ENCODE results near the gene SLC1A3.
"Not testable (repeated sequence)": the region's sequence is repeated elsewhere in the genome, so short reads cannot be mapped to it uniquely, and the experiment has no call there.

Gene SLC1A3

DNA sequence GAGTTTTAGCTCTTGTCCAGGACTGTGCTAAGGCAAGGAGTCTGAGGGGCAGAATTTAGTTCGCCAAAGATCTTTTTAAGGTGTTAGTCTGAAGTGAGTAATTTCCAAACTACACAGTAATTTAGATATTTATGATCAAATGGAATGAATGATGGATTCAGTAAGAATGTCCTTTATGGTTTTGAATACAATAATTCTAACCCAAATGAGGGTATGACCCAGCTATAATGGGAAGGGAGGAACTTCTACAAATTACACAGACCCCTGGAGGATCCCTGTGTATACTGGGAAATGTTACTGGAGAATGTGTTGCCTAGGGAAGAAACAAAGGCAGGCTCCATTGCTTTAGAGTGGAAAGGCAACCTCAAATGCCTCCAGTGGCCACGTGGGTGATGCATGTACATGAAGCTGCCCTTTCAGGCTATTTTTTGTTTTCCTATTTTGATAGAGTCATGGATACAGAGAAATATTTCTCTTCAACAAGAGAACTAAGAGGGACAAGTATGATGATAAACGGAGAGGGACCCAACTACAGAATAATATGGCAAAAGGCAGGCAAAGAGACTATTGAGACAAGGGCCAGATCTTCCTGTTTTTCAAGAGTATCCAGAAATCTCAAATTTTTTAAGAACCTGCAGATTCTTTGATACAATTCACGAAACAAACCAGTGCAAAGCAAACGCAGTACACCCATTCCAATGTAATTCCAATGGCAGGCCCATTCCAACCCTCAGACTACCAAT, 25.4 kb downstream of the SLC1A3 start:
- peak in 1 of 2 donors; percentile 20 for ATAC-seq

DNA sequence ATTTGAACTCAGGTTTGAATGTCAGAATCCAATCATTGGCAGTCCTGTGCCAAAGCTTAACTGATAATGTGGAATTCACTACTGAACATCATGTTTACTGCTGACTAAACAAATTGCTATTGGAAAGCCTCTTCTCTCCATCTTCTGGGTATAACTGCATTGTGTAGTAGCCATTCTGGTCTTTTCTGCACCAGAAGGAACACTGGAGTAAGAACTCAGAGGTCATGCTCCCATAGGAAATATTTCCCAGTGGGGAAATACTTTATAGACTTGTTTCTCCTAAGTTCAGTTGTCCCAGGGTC, 25.9 kb downstream of the SLC1A3 start:
- ATAC-seq: no peak

DNA sequence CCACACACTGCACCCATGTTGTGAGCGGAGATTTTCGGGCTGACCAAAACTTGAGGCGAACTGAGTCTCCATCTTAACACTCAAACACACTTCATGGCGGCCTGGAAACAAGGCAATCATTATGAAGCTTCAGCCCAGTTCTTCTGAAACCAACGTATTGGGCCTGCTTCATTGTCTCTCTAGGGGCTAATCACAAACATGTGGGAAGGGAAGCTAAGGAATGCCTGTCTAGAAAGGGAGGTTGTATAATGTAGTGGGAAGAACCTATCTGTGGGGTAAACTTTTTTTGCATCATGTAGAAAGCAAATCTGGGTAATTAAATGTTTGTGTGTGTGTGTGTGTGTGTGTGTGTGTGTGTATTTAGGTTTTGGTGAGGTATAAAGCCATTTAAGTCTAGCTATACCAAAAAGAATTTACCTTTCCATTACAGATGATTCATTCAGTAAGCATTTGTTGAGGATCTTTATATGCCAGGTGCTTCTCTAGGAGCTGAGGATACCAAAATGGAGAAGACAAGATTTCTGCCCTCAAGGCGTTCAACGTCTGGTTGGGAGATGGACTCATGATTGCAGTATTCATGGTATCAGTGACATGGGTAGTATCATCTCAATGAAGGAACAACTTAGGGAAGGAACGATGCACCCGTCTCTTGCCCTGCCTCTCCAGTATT, 29.4 kb downstream of the SLC1A3 start:
- ATAC-seq: no peak

DNA sequence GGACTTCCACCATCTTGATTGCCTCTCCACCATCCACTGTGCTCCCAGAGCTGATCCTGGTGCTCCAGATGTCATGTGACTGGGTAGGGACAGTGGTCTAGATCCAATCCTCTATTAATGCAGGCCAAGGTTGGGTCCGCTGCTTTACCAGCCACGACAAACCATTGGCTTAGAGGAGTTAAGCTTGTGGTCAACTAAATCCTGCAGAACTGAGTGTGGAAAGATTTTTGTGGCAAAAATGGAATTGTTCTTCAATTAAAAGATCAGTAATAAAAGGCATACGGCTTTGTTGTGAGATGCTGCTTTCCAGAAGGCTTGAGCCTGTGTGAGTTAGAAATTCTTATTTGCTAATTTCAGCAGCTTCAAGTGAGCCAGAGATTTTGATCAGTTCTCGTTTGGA, 30.7 kb downstream of the SLC1A3 start:
- no peak for ATAC-seq

DNA sequence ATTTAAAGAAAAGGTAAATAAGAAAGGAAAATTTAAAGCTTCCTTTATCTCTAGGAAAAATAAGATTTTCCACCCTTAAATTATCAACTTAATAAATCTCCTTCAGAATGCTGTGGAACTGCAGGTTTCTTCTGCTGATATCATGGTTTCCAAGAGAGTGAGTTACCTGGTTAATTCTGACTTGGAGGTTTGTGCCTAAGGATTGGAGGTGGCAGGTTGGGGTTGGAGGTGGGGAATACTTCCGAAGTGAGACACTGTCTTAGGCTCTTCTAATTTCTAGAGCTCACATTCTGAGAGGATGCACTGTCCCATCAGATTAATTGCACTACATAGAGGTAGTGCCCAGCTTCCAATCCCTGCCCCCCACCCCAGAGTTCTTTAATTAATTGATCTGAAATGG, 31.1 kb downstream of the SLC1A3 start:
- no peak for ATAC-seq

DNA sequence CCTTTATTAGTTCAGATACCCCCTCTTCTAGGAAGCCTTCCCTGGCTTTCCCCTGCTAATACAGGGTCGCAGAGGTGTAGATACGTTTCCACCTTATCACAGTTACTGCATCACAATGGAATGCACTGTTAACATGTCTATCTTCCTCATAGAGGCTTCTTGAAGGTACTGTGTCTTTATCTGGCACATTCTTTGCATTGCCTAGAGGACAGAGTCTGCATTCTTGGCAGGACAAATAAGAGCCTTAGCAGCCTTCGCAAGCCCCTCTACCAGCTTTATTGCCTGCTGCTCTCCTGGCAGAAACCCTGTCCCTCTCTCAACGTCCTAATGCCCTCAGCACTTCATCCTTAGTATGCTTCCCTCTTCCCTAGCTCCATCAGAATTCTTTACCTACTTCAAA, 31.6 kb downstream of the SLC1A3 start:
- ATAC-seq: no peak

DNA sequence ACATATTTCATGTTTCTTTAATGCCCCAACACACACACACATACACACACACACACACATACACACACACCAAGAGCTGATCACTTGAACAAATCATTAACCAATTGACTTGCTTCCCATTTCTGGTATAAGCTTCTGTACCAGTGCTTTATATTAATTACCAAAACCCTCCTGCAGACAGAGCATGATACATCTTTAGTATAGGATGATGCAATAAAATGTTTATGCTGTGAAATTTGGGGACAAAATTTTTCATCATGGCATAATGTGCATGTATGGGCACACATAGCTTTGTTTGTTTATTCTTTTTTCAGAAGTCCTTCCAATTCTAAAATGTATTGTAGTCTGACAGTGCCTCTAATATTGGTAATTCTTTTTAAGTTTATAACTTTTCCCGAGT, 34.5 kb downstream of the SLC1A3 start:
- ATAC-seq: no peak

DNA sequence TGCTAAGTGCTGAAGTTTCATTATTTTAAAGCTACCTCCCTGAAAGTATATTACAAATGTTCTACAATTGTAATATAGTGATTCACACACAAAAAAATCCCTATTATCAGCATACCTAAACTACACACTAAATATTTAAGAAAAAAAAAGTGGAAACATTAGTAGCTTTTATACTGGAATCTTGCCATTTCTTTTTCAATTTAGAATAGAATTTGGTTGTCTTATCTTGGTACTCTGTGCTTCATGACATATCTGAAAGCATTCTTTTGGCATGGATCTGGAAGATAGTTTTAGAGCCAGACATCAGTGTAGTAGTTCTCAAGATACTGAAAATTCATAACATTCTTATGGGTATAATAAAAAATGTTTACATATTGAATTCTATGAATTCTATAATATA, 35.0 kb downstream of the SLC1A3 start:
- ATAC-seq: no peak

DNA sequence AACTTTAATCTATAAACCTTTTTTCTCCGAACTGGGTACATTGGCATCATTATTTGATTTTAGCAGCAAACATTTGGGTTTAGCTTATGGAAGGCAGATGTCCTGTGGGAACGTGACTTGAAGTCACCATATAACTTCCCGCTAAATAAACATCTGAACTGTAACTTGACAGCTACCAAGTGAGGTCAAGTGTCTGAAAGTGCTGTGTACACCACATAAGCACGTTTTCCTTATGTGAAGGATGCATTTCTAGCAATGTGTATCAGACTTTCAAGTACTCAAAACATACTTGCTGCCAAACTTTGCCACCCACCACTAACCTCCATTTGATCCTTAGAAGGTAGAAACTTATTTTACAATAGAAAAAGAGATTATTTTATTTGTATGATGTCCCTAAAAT, 35.7 kb downstream of the SLC1A3 start:
- ATAC-seq: no peak

DNA sequence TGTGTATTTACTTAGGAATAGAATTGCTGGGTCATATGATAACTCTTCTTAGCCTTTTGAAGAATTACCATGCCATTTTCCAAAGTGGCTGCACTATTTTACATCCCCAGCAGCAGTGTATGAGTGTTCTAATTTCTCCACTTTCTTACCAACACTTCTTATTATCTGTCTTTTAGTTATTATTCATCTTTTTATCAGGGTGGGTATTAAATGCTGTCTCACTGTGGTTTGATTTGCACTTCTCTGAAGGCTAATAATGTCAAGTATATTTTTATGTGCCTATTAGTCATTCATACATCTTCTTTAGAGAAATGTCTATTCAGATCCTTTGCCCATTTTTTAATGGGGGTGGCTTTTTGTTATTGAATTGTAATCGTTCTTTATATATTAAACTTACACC, 36.8 kb downstream of the SLC1A3 start:
- ATAC-seq: no peak

DNA sequence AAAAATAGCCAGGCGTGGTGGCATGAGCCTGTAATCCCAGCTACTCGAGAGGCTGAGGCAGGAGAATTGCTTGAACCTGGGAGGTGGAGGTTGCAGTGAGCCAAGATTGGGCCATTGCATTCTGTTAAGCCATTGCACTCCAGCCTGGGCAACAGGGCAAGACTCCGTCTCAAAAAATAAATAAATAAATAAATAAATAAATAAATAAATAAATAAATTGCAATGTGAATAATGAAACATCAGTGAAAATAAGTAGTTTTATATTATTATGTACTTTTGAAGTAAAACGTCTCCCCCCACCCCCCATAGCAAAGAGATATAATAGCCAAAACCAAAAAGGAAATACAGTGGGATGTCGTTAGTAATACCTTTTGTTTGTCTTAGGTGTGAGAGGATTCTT, 37.4 kb downstream of the SLC1A3 start:
- ATAC-seq: not testable (repeated sequence)

DNA sequence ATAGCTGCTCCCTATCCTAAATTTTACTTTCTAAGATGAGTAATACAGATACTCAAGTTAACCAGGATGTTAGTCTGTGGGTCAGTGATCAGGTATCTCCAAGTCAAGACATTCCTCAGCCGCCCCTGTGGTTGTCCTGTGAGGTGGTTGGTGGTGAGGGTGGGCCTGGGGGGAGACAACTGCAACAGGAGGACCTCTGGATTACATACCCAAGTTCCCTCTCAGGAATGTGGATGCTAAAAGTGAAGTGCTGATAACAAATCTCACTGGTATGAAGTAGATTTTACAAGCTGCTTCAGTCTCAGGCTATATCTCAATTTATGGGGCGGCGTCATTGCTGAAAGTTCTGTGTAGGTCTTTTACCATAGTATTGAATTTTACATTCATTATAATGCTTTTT, 38.3 kb downstream of the SLC1A3 start:
- no peak for ATAC-seq

DNA sequence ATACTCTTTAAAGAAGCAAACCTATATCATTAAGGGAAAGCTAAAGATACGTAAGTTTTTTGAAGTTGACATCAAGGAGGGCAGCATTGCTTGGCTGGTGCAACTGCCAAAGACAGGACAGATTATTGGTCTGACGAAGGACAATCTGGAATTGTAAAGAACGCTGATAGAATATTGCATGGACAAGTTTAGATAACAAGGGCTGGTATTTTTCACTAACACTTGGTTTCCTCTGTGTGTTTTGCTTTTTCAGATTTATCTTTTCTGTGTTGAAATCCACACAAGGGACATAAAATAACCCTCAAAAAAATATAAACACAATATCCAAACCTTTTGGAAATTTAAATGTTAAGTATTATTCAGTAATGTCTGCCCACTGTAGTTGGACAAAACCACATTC, 39.7 kb downstream of the SLC1A3 start:
- ATAC-seq: no peak

DNA sequence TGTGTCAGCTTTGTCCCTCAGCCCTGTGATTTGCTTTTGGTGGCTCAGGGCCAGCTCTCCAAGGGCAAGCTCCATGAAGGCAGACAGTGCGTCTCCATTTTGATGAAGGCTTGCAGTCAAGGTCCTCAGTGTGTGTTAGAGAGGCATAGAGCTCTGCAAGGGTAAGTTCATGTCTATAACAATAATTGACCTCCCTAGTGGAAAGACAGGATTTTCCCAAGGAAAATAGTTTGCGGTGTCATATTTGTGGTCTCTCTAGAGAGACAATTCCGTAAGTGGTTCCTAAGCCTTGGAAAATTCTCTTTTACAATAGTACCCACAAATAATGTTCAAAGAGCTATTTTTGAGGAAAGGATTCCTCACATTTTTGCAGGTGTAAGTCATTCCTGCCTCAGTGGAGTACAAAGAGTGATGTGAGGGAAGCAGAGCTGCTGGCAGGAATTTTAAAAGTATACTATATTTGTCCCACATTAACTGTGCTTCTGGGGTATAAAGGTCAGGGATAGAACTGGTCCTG, 40.2 kb downstream of the SLC1A3 start:
- ATAC-seq: no peak

DNA sequence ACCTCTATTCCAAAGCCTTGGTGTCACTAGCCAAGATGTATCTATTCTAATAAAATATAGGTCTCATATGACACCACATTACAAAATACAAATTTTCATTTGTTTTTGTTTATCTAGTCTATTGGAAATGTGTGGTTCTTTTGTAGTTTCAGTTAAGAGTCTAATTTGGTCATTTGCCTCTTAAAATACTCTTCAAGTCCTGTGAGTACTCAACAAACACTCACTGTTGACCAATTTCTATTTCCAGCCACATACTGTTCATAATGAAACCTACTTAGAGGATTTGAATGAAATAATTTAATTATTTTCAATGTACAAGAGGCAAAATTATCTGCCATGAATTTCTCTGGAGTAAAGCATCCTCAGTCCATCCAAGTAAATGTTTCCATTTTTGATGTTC, 40.6 kb downstream of the SLC1A3 start:
- no peak for ATAC-seq

DNA sequence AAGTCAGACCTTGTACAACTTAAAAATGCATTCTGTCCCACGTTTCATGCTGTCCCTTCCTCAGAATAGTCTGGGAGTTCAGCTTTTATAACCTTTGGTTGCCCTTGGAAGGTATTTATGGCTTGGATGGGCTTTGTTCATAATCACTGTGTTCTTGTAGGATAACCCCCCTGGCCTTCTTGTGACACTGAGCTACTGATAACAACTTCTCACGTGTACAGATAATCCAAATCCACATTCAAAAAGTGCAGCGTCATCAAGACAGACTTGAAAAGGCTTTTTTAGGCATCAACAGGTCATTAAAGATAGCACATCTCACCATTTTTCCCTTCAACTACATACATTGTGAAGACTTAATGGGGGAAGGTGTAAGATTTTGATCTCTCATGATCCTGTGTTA, 42.0 kb downstream of the SLC1A3 start:
- ATAC-seq: no peak

DNA sequence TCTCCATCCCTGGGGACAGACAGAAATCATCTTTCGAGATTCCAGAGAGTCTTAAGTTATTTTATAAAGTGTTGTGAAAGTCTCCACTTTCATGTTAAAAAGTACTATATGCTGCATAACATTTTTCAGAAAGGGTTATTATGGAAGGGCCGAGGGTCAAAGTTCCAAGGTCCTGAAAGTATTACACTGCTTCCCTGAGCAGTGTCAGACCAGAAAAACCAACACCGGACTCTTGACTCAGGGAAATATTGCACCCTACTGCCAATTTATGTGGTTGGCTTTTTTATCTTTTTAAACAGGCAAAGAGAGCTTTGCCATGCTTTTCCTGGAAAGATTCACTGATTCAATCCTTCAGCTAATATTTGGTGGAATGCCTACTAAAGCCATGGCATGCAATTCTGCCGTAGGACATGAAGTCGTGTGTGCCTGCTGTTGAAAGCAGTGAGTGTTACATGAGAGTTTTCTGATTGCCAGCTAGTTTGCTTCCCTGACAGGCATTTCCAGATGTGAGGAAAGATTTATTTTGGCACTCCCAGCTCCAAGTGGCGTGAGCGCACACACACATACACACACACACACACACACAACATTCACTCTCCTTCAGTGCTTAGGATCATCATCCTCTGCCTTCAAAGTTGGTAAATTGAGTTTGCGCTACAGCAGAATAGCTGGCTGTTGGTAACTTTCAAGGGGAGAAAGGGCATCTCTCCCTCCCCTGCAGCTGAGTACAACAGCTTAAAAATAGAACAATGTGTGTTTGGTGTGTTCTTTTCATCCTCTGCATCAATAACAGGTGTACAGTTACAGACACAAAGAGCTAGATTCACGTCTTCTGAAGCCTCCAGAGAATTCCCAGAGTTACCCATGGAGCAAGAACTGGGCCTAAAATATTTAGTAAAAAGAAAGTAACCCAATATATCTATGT, 45.6 kb downstream of the SLC1A3 start:
- no peak for ATAC-seq

DNA sequence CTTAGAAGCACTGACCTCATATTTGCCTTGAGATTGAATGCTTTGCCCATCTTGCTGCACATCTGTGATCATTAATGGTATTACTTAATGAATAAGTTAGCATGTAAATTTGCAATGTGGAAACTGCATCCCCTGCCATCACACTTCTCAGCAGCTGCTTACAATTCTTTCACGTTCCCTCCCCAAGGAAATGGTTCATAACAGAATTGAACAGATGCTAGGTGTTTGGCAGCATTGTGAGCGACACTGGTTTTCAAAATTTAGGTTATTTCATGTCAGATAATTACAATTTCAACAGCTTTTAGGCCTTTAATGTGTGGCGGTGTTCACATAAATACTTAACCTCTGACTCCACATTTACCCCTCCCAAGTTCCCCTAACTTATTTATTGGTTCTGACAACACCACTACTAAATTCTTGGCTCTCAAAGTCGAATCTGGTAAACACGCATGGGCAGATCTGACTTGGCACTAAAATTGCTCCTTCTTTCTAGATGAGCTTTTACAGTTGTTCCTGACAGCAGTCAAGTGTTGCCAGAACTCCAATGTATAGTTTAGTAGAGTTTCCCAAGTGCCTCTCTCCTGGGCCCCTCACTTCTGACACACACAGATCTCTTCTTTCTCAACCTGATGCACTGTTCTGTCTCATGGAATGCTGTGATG, 46.8 kb downstream of the SLC1A3 start:
- ATAC-seq: no peak

DNA sequence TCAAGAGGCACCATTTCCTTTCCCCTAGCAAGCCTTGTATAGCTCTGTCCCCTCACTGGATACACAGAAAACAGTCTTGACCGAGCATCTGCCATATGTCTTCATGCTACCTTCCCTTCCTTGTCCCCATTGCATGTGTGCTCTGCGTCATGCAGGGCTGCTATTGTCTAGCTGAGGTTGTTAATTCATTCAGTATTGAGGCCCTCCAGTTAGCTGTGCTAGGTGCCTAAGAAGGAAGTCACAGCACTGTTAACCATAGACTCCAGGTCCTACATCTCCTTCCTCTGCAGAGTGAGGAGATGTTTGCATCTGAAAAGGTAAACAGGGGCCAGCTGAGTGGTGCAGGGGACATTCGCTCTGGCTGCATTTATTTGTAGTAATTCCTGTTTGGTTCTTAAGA, 48.2 kb downstream of the SLC1A3 start:
- ATAC-seq: no peak

DNA sequence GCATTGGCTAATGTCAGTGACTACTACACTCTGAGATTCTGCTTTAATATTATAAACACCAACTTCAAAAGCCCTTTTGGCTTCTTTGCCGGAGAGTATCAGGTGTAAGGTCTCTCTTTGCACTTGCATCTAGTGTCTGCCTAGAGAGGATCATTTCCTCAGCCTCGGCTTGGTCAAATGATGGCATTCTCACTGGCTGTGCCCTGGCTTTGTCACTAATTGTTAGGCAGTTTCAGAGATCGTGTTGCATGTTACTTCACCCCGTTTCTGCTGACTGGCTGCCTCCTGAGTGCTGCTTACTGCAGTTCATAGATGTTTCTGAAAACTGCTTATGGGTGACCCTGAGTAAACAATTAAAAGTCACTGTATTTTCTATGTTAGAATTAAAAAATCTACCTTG, 48.8 kb downstream of the SLC1A3 start:
- no peak for ATAC-seq

DNA sequence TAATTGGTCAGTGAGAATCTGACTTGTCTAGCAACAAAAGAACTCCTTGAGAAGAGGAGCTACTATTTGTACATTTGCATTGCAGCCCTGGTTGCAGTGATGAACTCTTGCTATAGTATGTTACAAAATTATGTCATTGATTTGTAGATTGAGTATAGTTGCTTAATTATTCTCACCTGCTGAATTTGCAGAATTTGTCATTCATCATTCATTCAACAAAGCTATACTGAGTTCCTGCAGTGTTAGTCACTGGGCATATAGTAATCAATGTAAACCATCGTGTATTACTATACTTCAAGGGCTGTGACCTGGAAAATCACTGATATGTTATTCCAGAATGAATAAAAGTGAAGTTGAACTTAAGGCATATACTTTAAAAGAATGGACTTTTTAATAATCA, 50.1 kb downstream of the SLC1A3 start:
- ATAC-seq: no peak

DNA sequence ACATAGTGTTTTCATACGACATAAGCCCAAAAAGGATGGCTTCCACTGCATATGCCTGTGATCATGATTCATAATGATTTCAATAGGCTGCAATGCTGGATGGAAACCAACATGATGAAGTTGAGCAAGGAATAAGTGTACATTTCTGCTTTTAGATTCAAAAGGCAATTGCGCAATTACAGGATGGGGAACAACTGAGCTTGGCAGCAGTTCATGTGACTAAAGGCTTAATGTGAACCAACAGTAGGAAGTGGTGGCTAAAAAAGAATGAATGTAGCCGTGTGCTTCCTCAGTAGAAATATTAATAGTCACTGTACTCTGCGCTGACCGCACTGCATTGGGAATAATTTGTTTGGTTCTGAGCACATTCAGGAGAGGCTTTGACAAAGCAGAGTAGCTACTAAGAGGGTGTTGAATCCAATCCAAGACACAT, 51.2 kb downstream of the SLC1A3 start:
- ATAC-seq: no peak
